Fibroblast of villous mesenchyme (primary cell): Measurements from ENCODE around the gene FAT1. TPM values are rescaled to one million over a fixed set of nuclear protein-coding genes. Genes with fewer than 3 reads are reported as not detected.

Source experiments
- DNase-seq: peaks from one replicate; pipeline ENCODE4 v3.0.0-alpha.2; 2010; ENCODE audit warnings: low read depth
- H3K4me3 ChIP-seq: 2 replicates; pipeline ENCODE4 v1.5.1; 2011; ENCODE audit warnings: low read depth, mild to moderate bottlenecking, low read length
- CTCF ChIP-seq: IDR thresholded peaks from 2 replicates; pipeline ENCODE4 v1.5.1; 2012; ENCODE audit warnings: low read depth, mild to moderate bottlenecking, low read length; ENCODE audit not compliant: insufficient read depth
- total RNA-seq: library from RNA; depleted of rRNA; stranded (reverse); fragments of >200 nt; gene quantifications from 2 replicates; pipeline ENCODE4 v1.2.3, GENCODE V29; 2012

The FAT1 gene
- total RNA-seq, 1 donor: 454 TPM

GRCh38 chr4:186738421-186738820 lies 14.8 kb upstream of the FAT1 start:
- no peak for DNase-seq
- no peak overlapping the region for H3K4me3 ChIP-seq
- no peak for TF ChIP-seq CTCF

GRCh38 chr4:186737427-186737826 lies 13.8 kb upstream of the FAT1 start:
- no peak for TF ChIP-seq CTCF
- no peak overlapping the region for H3K4me3 ChIP-seq
- no peak for DNase-seq

GRCh38 chr4:186736466-186736865 lies 12.8 kb upstream of the FAT1 start:
- no peak overlapping the region for H3K4me3 ChIP-seq
- TF ChIP-seq CTCF: no peak

GRCh38 chr4:186734251-186734650 lies 10.6 kb upstream of the FAT1 start:
- TF ChIP-seq CTCF: no peak
- DNase-seq: no peak
- H3K4me3 ChIP-seq: no peak overlapping the region

More at GRCh38 chr4:186736466-186736865, 12.8 kb upstream of the FAT1 start:
- DNase-seq: no peak

- no peak overlapping the region for H3K4me3 ChIP-seq
- no peak for DNase-seq
- TF ChIP-seq CTCF: no peak
These were observed 10.1 kb upstream of the FAT1 start for GRCh38 chr4:186733778-186734177.

GRCh38 chr4:186730621-186731020 lies 7.0 kb upstream of the FAT1 start:
- no peak for DNase-seq
- no peak overlapping the region for H3K4me3 ChIP-seq
- no peak for TF ChIP-seq CTCF

GRCh38 chr4:186729856-186730255 lies 6.2 kb upstream of the FAT1 start:
- no peak for TF ChIP-seq CTCF

More at GRCh38 chr4:186729856-186730255, 6.2 kb upstream of the FAT1 start:
- H3K4me3 ChIP-seq: no peak overlapping the region
- DNase-seq: no peak
